Endothelial cell of umbilical vein (primary cell): Measurements from ENCODE around the gene MBD2. TPM values are rescaled to one million over a fixed set of nuclear protein-coding genes. Genes with fewer than 3 reads are reported as not detected.

Source experiments
- BruUV-seq: library from RNA; stranded (reverse); fragments of 400-500 nt; replicated peaks from 2 replicates; lab custom pipeline; 2021; lab: Mats Ljungman, UMichigan
- CTCF ChIA-PET: fragments of 300-600, 350-600 bp; sonication (Branson Sonifier 250); formaldehyde crosslinking; loops from one replicate; lab custom pipeline; 2021; ENCODE audit warnings: antibody characterized with exemption, inconsistent platforms; lab: Charles Lee
- POLR2A ChIA-PET: fragments of 300-600, 350-600 bp; sonication (Branson Sonifier 250); formaldehyde crosslinking; loops from one replicate; lab custom pipeline; 2021; ENCODE audit warnings: antibody characterized with exemption, inconsistent platforms; lab: Charles Lee
- DNase-seq: peaks from one replicate; pipeline ENCODE4 v3.0.0-alpha.2; 2011; ENCODE audit warnings: low read depth, low spot score
- FAIRE-seq: peaks from 2 replicates; lab custom pipeline; 2011; peaks lifted over from hg19 to GRCh38; lab: Jason Lieb, UNC
- H2AFZ ChIP-seq: 2 replicates; pipeline ENCODE4 v1.6.0; 2012; ENCODE audit warnings: low read depth, low read length, control low read depth, inconsistent platforms
- H3K27ac ChIP-seq: 2 replicates; pipeline ENCODE4 v1.5.1; 2011; ENCODE audit warnings: low read depth, mild to moderate bottlenecking, control low read depth, low read length, moderate library complexity; ENCODE audit not compliant: insufficient read depth
- H3K27me3 ChIP-seq, 2 experiments: 2 replicates each; pipeline versions ENCODE4 v1.6.0 to v1.6.1; 2011; ENCODE audit warnings: low read length in 2 of 2, mixed read lengths in 1 of 2; ENCODE audit not compliant: control insufficient read depth in 2 of 2, insufficient read depth in 2 of 2
- H3K36me3 ChIP-seq, 2 experiments: 2 replicates in 1 of 2; 3 replicates in 1 of 2; pipeline ENCODE4 v1.5.1; 2011; ENCODE audit warnings: low read length in 2 of 2, mild to moderate bottlenecking in 1 of 2, moderate library complexity in 1 of 2; ENCODE audit not compliant: control insufficient read depth in 2 of 2, insufficient read depth in 2 of 2; ENCODE audit errors: extremely low read depth in 1 of 2
- H3K4me1 ChIP-seq: 3 replicates; pipeline ENCODE4 v1.5.1; 2011; ENCODE audit warnings: mild to moderate bottlenecking, low read length; ENCODE audit not compliant: control insufficient read depth, insufficient read depth; ENCODE audit errors: extremely low read depth
- H3K4me2 ChIP-seq: 2 replicates; pipeline ENCODE4 v1.6.1; 2011; ENCODE audit warnings: low read length, control low read depth, mixed read lengths; ENCODE audit not compliant: insufficient read depth
- H3K4me3 ChIP-seq, 3 experiments: fragments of 200-600 bp in 1 of 3; sonication (generic), shearing (Covaris generic) in 1 of 3; replicated peaks in 1 of 3; 2 replicates each; pipeline ENCODE4 v1.5.1; 2011 to 2016; ENCODE audit warnings: control low read depth in 3 of 3, low read length in 3 of 3, mild to moderate bottlenecking in 2 of 3, inconsistent platforms in 1 of 3, low read depth in 1 of 3, moderate library complexity in 1 of 3; ENCODE audit not compliant: insufficient read depth in 1 of 3
- H3K79me2 ChIP-seq: 2 replicates; pipeline ENCODE4 v1.6.0; 2012; ENCODE audit warnings: low read length, inconsistent platforms; ENCODE audit not compliant: control insufficient read depth, insufficient read depth
- H3K9ac ChIP-seq: replicated peaks from 2 replicates; pipeline ENCODE3; 2011; ENCODE audit warnings: low read length, control low read depth; ENCODE audit not compliant: insufficient read depth; ENCODE audit errors: extremely low read depth
- H3K9me1 ChIP-seq: replicated peaks from 3 replicates; pipeline ENCODE4 v1.6.0; 2011; ENCODE audit warnings: mild to moderate bottlenecking, low read length; ENCODE audit not compliant: control insufficient read depth, insufficient read depth; ENCODE audit errors: extremely low read depth
- H3K9me3 ChIP-seq: replicated peaks from 2 replicates; pipeline ENCODE4 v1.5.1; 2012; ENCODE audit warnings: low read length, inconsistent platforms; ENCODE audit not compliant: control insufficient read depth, insufficient read depth
- H4K20me1 ChIP-seq: replicated peaks from 2 replicates; pipeline ENCODE3; 2011; ENCODE audit warnings: mild to moderate bottlenecking, low read length; ENCODE audit not compliant: control insufficient read depth, insufficient read depth; ENCODE audit errors: extremely low read depth
- CTCF ChIP-seq, 2 donors: IDR thresholded peaks; 1 replicate in 1 of 2; 2 replicates in 1 of 2; pipeline ENCODE4 v1.5.1; 2011; ENCODE audit warnings: low read length in 2 of 2, mild to moderate bottlenecking in 2 of 2, moderate library complexity in 2 of 2, control low read depth in 1 of 2, inconsistent platforms in 1 of 2, low read depth in 1 of 2; ENCODE audit not compliant: insufficient read depth in 1 of 2; ENCODE audit errors: extremely low read depth in 1 of 2
- EZH2 ChIP-seq: IDR thresholded peaks from 2 replicates; pipeline ENCODE4 v1.6.1; 2012; ENCODE audit warnings: borderline replicate concordance, low read depth, mild to moderate bottlenecking, moderate library complexity, low read length, inconsistent platforms; ENCODE audit not compliant: severe bottlenecking
- FOS ChIP-seq: IDR thresholded peaks from 2 replicates; pipeline ENCODE4 v1.6.1; 2011; ENCODE audit warnings: mild to moderate bottlenecking, low read length, moderate library complexity, borderline replicate concordance; ENCODE audit not compliant: insufficient read depth
- GATA2 ChIP-seq: IDR thresholded peaks from 2 replicates; pipeline ENCODE4 v1.7.0; 2011; ENCODE audit warnings: low read depth, mild to moderate bottlenecking, moderate library complexity, mixed read lengths, low read length; ENCODE audit not compliant: insufficient read length, insufficient read depth
- JUN ChIP-seq: IDR thresholded peaks from 2 replicates; pipeline ENCODE4 v1.6.1; 2011; ENCODE audit warnings: borderline replicate concordance, low read depth; ENCODE audit not compliant: insufficient read length, insufficient read depth
- MAX ChIP-seq: IDR thresholded peaks from 2 replicates; pipeline ENCODE4 v1.6.1; 2011; ENCODE audit not compliant: insufficient read depth, insufficient read length
- MYC ChIP-seq: IDR thresholded peaks from one replicate; pipeline ENCODE4 v1.6.1; 2011; ENCODE audit warnings: mild to moderate bottlenecking, low read depth, low read length
- POLR2A ChIP-seq: IDR thresholded peaks from 2 replicates; pipeline ENCODE4 v1.6.1; 2012; ENCODE audit warnings: low read depth, mild to moderate bottlenecking, control low read depth, low read length
- POLR2AphosphoS5 ChIP-seq: IDR thresholded peaks from 2 replicates; pipeline ENCODE4 v1.6.1; 2012; ENCODE audit warnings: low read depth, mild to moderate bottlenecking, control low read depth, low read length, moderate library complexity; ENCODE audit not compliant: insufficient read depth
- dilution Hi-C: fragments of 300-500 bp; cut with MboI; formaldehyde crosslinking; loops from one replicate; pipeline ENCODE4 v1.15.0; 2019; ENCODE audit warnings: low sequenced_read_pairs; ENCODE audit not compliant: extremely low pct_ligation_motif_present
- intact Hi-C: fragments of 100-400 bp; cut with micrococcal nuclease; formaldehyde crosslinking; loops from one replicate; pipeline ENCODE4 v1.10.0; 2022
- polyA plus RNA-seq, 4 experiments: library from polyadenylated mRNA; depleted of rRNA in 3 of 4; stranded (reverse) in 3 of 4; unstranded in 1 of 4; fragments of >200 nt; gene quantifications; 2 replicates each; pipeline versions ENCODE4 v1.2.1 to v1.2.3, GENCODE V29; 2011 to 2012; ENCODE audit warnings: missing spikeins in 1 of 4
- total RNA-seq: library from RNA; stranded (reverse); gene quantifications from 2 replicates; pipeline ENCODE4 v1.2.3, GENCODE V29; 2021

The MBD2 gene
- total and polyA plus RNA-seq, 2 donors (not counting 3 experiments of a cell fraction or from before 2014, with no cell fraction given): 86.8 to 110 TPM

GRCh38 chr18:54148678-54149077, 75.8 kb downstream of the MBD2 start:
- Histone ChIP-seq H3K4me1 (peaks cover 26% of the 10 kb centered on the region), H3K9ac (peak overlapping the region; percentile 11), H4K20me1 (no peaks in the 10 kb centered on the region), H3K79me2 (no peaks in the 10 kb centered on the region), H3K9me1 (no peaks in the 10 kb centered on the region), H3K27ac (peak overlapping the region; percentile 98), H3K4me3 (peak overlapping the region in 1 of 3 experiments; percentile 50), H3K4me2 (peak overlapping the region; percentile 85), H3K36me3 (peaks cover 0 to 3% of the 10 kb centered on the region in 2 experiments), H3K27me3 (no peaks in the 10 kb centered on the region), H3K9me3 (no peaks in the 10 kb centered on the region), H2AFZ (no peak overlapping the region)
- dilution Hi-C loops (no loop called here), intact Hi-C loops (loop anchor here (1.0 to 2.0 kb wide), 5 partner anchors 10 to 208 kb away; partner anchors contain the start of genes C18orf54, MBD2, POLI and STARD6)
- TSS peak; percentile 35 for BruUV-seq
- no peak for TF ChIP-seq JUN
- no peak for FAIRE-seq
- DNase-seq: no peak
- ChIA-PET CTCF (interaction anchor here (0.9 to 2.1 kb wide), 5 partner anchors 11 to 121 kb away, joined by 3 to 8 read pairs (median 3); partner anchors contain the start of gene POLI), POLR2A (no interaction called here)

- Histone ChIP-seq H3K9me1 (no peaks in the 10 kb centered on the region), H3K27ac (peak overlapping the region; percentile 98), H3K9me3 (no peaks in the 10 kb centered on the region), H3K9ac (no peak overlapping the region), H4K20me1 (no peaks in the 10 kb centered on the region), H3K4me1 (peaks cover 26% of the 10 kb centered on the region), H2AFZ (no peak overlapping the region), H3K4me2 (no peak overlapping the region), H3K4me3 (no peak overlapping the region), H3K79me2 (no peaks in the 10 kb centered on the region), H3K36me3 (peaks cover 0 to 3% of the 10 kb centered on the region in 2 experiments), H3K27me3 (no peaks in the 10 kb centered on the region)
- intact Hi-C loops (loop anchor here (2.0 kb wide), 1 partner anchor 209 kb away; the partner anchor contains the start of genes C18orf54 and STARD6), dilution Hi-C loops (no loop called here)
- no peak for FAIRE-seq
- no TSS peak for BruUV-seq
- no peak for TF ChIP-seq POLR2A
- no peak for TF ChIP-seq GATA2
- TF ChIP-seq POLR2AphosphoS5: no peak
- TF ChIP-seq CTCF (IDR thresholded peaks at IDR 0.05; ENCODE audit: extremely low read depth in 1 of 2, insufficient read depth in 1 of 2, low read depth in 1 of 2, low read length in 2 of 2): no peak
- TF ChIP-seq MAX: no peak
- no peak for TF ChIP-seq JUN
- no peak for TF ChIP-seq MYC
- TF ChIP-seq EZH2: no peak
- TF ChIP-seq FOS: no peak
- CTCF ChIA-PET: no interaction called here
- POLR2A ChIA-PET: no interaction called here
- DNase-seq: no peak
Observed at GRCh38 chr18:54148151-54148550, 76.3 kb downstream of the MBD2 start.
